Measurements from ENCODE around the gene LOC128125822.
"Not testable (repeated sequence)": the region's sequence is repeated elsewhere in the genome, so short reads cannot be mapped to it uniquely, and the experiment has no call there.

LOC128125822 gene

DNA sequence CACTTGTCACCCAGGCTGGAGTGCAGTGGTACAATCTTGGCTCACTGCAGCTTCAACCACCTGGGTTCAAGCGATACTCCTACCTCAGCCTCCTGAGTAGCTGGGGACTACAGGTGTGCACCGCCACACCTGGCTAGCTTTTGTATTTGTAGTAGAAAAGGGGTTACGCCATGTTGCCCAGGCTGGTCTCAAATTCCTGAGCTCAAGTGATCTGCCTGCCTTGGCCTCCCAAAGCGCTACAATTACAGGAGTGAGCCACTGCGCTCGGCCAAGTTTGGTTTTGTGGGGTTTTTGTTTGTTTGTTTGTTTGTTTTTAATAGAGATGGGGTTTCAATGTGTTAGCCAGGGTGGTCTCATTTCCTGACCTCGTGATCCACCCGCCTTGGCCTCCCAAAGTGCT is 12.3 kb downstream of the LOC128125822 start:
- intact Hi-C loops (cut with micrococcal nuclease): no loop called here
- DNase-seq (no peak), ATAC-seq (no peak)
- peaks cover 0 to 8% (median 0%) of the 10 kb centered on the region in 5 donors for H3K27me3 Mint-ChIP-seq
- Histone ChIP-seq H3K4me1 (ENCODE audit: control insufficient read depth in 2 of 2, insufficient read depth in 2 of 2, low read length in 2 of 2) (no peaks in the 10 kb centered on the region), H3K27ac (ENCODE audit: low read depth, low read length) (no peak overlapping the region), H3K27me3 (ENCODE audit: control insufficient read depth in 2 of 2, insufficient read depth in 2 of 2, low read length in 2 of 2) (no peaks in the 10 kb centered on the region), H3K36me3 (ENCODE audit: control insufficient read depth in 2 of 3, insufficient read depth in 3 of 3, low read length in 3 of 3) (peaks cover 8 to 12% (median 12%) of the 10 kb centered on the region in 3 experiments), H3K9me3 (ENCODE audit: control insufficient read depth in 2 of 3, low read length in 3 of 3) (no peaks in the 10 kb centered on the region), H3K4me3 (ENCODE audit: low read length) (no peak overlapping the region)
- peaks cover 0 to 2% (median 0%) of the 10 kb centered on the region in 11 donors for H3K9me3 Mint-ChIP-seq
- no peak overlapping the region for H3K4me3 Mint-ChIP-seq
- ChIA-PET POLR2A (interaction anchor here (0.7 to 0.8 kb wide), 2 partner anchors 8 to 13 kb away, joined by 4 to 5 read pairs; no protein-coding TSS in a partner anchor), CTCF (interaction anchor here (1.0 kb wide), 1 partner anchor 11 kb away, joined by 4 read pairs; no protein-coding TSS in a partner anchor)
- no peaks in the 10 kb centered on the region for H3K4me1 Mint-ChIP-seq
- peaks cover 10 to 25% (median 22%) of the 10 kb centered on the region in 5 donors for H3K36me3 Mint-ChIP-seq
- H3K27ac Mint-ChIP-seq: no peak overlapping the region

DNA sequence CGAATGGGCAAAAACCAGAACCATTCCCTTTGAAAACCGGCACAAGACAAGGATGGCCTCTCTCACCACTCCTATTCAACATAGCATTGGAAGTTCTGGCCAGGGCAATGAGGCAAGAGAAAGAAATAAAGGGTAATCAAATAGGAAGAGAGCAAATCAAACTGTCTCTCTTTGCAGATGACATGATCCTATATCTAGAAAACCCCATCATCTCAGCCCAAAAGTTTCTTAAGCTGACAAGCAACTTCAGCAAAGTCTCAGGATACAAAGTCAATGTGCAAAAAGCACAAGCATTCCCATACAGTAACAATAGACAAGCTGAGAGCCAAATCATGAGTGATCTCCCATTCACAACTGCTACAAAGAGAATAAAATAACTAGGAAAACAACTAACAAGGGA is 13.4 kb downstream of the LOC128125822 start:
- H3K36me3 Mint-ChIP-seq: peaks cover 5 to 15% (median 11%) of the 10 kb centered on the region in 5 donors
- H3K4me3 Mint-ChIP-seq; H3K4me3 ChIP-seq (ENCODE audit: low read length); H3K9me3 Mint-ChIP-seq; CTCF ChIA-PET; H3K27me3 Mint-ChIP-seq; H3K27me3 ChIP-seq (ENCODE audit: control insufficient read depth in 2 of 2, insufficient read depth in 2 of 2, low read length in 2 of 2); H3K27ac Mint-ChIP-seq; ATAC-seq; POLR2A ChIA-PET; H3K4me1 ChIP-seq (ENCODE audit: control insufficient read depth in 2 of 2, insufficient read depth in 2 of 2, low read length in 2 of 2); DNase-seq; H3K27ac ChIP-seq (ENCODE audit: low read depth, low read length); intact Hi-C loops (cut with micrococcal nuclease); H3K4me1 Mint-ChIP-seq; H3K9me3 ChIP-seq (ENCODE audit: control insufficient read depth in 2 of 3, low read length in 3 of 3); H3K36me3 ChIP-seq (ENCODE audit: control insufficient read depth in 2 of 3, insufficient read depth in 3 of 3, low read length in 3 of 3): not testable (repeated sequence)

DNA sequence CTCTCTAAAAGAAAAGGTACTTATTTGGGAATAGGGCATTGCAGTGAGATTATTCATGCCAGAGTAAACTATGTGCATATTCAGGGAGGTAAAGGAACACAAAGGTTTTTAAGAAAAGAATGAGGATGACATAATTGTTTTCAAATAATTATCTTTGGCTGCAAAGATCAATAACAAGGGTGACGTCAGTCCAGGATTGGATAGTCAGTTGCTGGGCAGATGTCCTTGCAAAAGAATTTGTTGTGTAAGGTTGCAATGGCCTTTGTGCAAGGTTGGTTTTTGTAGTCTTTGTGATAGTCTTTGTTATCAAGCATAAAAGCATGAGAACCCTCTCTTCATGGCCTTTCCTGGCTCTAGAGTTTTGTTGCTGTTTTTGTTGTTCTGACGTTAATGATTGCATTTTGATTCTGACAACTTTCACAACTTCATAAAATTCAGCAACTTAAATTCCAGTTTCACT is 17.7 kb downstream of the LOC128125822 start:
- no peak for ATAC-seq
- Mint-ChIP-seq H3K36me3 (peaks cover 0 to 3% (median 0%) of the 10 kb centered on the region in 5 donors), H3K9me3 (peaks cover 0 to 2% (median 0%) of the 10 kb centered on the region in 11 donors), H3K27ac (no peak overlapping the region), H3K4me3 (no peak overlapping the region), H3K27me3 (peaks cover 0 to 25% (median 0%) of the 10 kb centered on the region in 5 donors), H3K4me1 (peaks cover 0 to 4% (median 0%) of the 10 kb centered on the region in 7 donors)
- H3K27ac ChIP-seq (ENCODE audit: low read depth, low read length): no peak overlapping the region
- H3K36me3 ChIP-seq (ENCODE audit: control insufficient read depth in 2 of 3, insufficient read depth in 3 of 3, low read length in 3 of 3): no peaks in the 10 kb centered on the region
- CTCF ChIA-PET: no interaction called here
- H3K9me3 ChIP-seq (ENCODE audit: control insufficient read depth in 2 of 3, low read length in 3 of 3): no peaks in the 10 kb centered on the region
- H3K27me3 ChIP-seq (ENCODE audit: control insufficient read depth in 2 of 2, insufficient read depth in 2 of 2, low read length in 2 of 2): no peaks in the 10 kb centered on the region
- POLR2A ChIA-PET: no interaction called here
- no peaks in the 10 kb centered on the region for H3K4me1 ChIP-seq (ENCODE audit: control insufficient read depth in 2 of 2, insufficient read depth in 2 of 2, low read length in 2 of 2)
- H3K4me3 ChIP-seq (ENCODE audit: low read length): no peak overlapping the region
- DNase-seq: no peak
- intact Hi-C loops (cut with micrococcal nuclease): no loop called here

DNA sequence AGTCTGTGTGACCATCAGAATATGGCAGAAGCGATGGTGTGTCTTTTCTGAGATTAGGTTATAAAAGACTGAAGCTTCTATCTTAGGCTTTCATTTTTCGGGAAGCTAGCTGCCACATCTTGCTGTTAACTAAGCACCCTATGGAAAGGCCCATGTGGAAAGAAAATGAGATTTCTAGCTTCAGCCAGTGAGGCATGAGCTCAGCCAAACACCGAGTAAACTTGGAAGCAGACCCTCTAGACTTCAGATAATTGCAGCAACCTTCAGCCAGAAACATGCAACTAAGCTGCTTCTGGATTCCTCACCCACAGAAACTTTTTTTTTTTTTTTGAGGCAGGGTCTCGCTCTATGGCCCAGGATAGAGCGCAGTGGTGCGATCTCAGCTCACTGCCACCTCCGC is 20.6 kb downstream of the LOC128125822 start:
- H3K4me1 ChIP-seq (ENCODE audit: control insufficient read depth in 2 of 2, insufficient read depth in 2 of 2, low read length in 2 of 2): peaks cover 0 to 3% of the 10 kb centered on the region in 2 donors
- H3K27ac ChIP-seq (ENCODE audit: low read depth, low read length): no peak overlapping the region
- no peaks in the 10 kb centered on the region for H3K27me3 ChIP-seq (ENCODE audit: control insufficient read depth in 2 of 2, insufficient read depth in 2 of 2, low read length in 2 of 2)
- no peaks in the 10 kb centered on the region for H3K9me3 ChIP-seq (ENCODE audit: control insufficient read depth in 2 of 3, low read length in 3 of 3)
- Mint-ChIP-seq H3K36me3 (no peaks in the 10 kb centered on the region), H3K4me1 (peaks cover 0 to 7% (median 2%) of the 10 kb centered on the region in 7 donors), H3K27me3 (peaks cover 0 to 25% (median 4%) of the 10 kb centered on the region in 5 donors), H3K27ac (no peak overlapping the region), H3K4me3 (peak overlapping the region in 1 of 10 donors; percentile 8), H3K9me3 (no peaks in the 10 kb centered on the region)
- no peaks in the 10 kb centered on the region for H3K36me3 ChIP-seq (ENCODE audit: control insufficient read depth in 2 of 3, insufficient read depth in 3 of 3, low read length in 3 of 3)
- CTCF ChIA-PET: interaction anchor here (0.9 to 1.1 kb wide), 2 partner anchors 170 to 171 kb away, joined by 3 read pairs; no protein-coding TSS in a partner anchor
- no peak for ATAC-seq
- intact Hi-C loops (cut with micrococcal nuclease): no loop called here
- no peak overlapping the region for H3K4me3 ChIP-seq (ENCODE audit: low read length)
- no peak for DNase-seq
- POLR2A ChIA-PET: interaction anchor here (1.0 kb wide), 1 partner anchor 8 kb away, joined by 4 read pairs; no protein-coding TSS in a partner anchor

DNA sequence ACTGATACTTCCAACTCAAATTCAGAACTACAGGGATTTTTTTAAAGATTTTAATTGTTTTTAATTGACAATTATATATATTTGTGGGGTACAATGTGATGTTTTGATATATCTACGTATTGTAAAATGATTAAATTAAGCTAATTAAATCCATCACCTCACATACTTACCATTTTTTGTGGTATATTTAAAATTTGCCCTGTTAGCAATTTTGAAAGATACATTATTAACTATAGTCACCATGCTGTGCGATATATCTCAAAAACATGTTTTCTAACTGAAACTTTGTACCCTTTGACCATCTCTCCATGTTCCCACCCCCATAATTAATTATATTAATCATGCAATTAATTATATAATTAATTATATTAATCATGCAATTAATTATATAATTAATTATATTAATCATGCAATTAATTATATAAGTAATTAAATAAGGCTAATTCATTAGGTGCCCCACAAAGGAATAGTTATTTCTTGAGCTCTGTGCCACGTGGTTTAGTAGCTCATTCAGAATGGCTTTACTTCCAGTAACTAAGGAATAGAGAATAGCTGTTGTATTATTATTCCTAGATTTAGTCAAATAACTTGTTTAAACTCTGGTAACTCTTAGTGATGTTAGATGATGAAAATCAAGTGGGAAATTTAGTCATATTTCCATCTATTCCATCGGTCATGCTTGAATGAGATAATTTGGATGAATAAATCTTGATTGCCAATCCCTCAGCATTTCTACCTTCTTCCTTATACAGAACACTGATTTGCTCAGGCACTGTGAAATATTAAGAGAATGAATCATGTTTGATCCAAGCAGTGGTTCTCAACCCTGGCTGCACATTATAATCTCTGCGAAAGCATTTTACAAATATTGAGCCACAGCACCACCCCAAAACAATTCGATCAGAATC is 25.1 kb downstream of the LOC128125822 start:
- no peaks in the 10 kb centered on the region for H3K36me3 Mint-ChIP-seq
- H3K36me3 ChIP-seq (ENCODE audit: control insufficient read depth in 2 of 3, insufficient read depth in 3 of 3, low read length in 3 of 3): no peaks in the 10 kb centered on the region
- intact Hi-C loops (cut with micrococcal nuclease): loop anchor here (1.0 to 5.0 kb wide), 11 partner anchors 24 to 245 kb away; partner anchors contain the start of genes PHF3 (in 2 of the 2), LOC128125822 (in 1 of the 2) and PTP4A1 (in 1 of the 2)
- H3K27ac Mint-ChIP-seq: no peak overlapping the region
- CTCF ChIA-PET: interaction anchor here (1.1 to 3.1 kb wide), 11 partner anchors 10 to 180 kb away, joined by 3 to 61 read pairs (median 5); no protein-coding TSS in a partner anchor
- no peaks in the 10 kb centered on the region for H3K27me3 ChIP-seq (ENCODE audit: control insufficient read depth in 2 of 2, insufficient read depth in 2 of 2, low read length in 2 of 2)
- H3K4me1 Mint-ChIP-seq: peaks cover 7 to 20% (median 18%) of the 10 kb centered on the region in 7 donors
- H3K27me3 Mint-ChIP-seq: peaks cover 0 to 25% (median 5%) of the 10 kb centered on the region in 5 donors
- ATAC-seq (no peak), DNase-seq (no peak)
- no peaks in the 10 kb centered on the region for H3K9me3 ChIP-seq (ENCODE audit: control insufficient read depth in 2 of 3, low read length in 3 of 3)
- peak overlapping the region; percentile 53 for H3K4me3 ChIP-seq (ENCODE audit: low read length)
- peaks cover 0 to 4% of the 10 kb centered on the region in 2 donors for H3K4me1 ChIP-seq (ENCODE audit: control insufficient read depth in 2 of 2, insufficient read depth in 2 of 2, low read length in 2 of 2)
- H3K9me3 Mint-ChIP-seq: no peaks in the 10 kb centered on the region
- peak overlapping the region; percentile 73 to 93 (median 88) for H3K4me3 Mint-ChIP-seq
- POLR2A ChIA-PET: interaction anchor here (1.3 to 2.5 kb wide), 3 partner anchors 13 to 165 kb away, joined by 3 to 23 read pairs (median 5); partner anchors contain the start of gene PHF3
- H3K27ac ChIP-seq (ENCODE audit: low read depth, low read length): no peak overlapping the region
